Liver (tissue), 9 donors: ENCODE results near the gene PACC1. TPM values are rescaled to one million over a fixed set of nuclear protein-coding genes. Genes with fewer than 3 reads are reported as not detected.

Experiments used
- DNase-seq: peaks from one replicate; pipeline ENCODE4 v3.0.0-alpha.2; 2017; ENCODE audit warnings: low spot score
- H3K27ac ChIP-seq, 2 donors: one replicate each; pipeline ENCODE4 v1.7.0; 2013; ENCODE audit warnings: inconsistent platforms in 2 of 2, low read length in 2 of 2, control low read depth in 1 of 2, low read depth in 1 of 2, mild to moderate bottlenecking in 1 of 2
- H3K27me3 ChIP-seq, 4 donors: one replicate each; pipeline versions ENCODE4 v1.6.1 to v1.7.0; 2013; ENCODE audit warnings: low read length in 3 of 4, inconsistent platforms in 1 of 4, mild to moderate bottlenecking in 1 of 4, moderate library complexity in 1 of 4; ENCODE audit not compliant: control insufficient read depth in 4 of 4, insufficient read depth in 4 of 4
- H3K36me3 ChIP-seq, 4 donors: one replicate each; pipeline versions ENCODE4 v1.6.1 to v1.7.0; 2013; ENCODE audit warnings: low read length in 3 of 4, mild to moderate bottlenecking in 3 of 4, low read depth in 1 of 4, moderate library complexity in 1 of 4; ENCODE audit not compliant: control insufficient read depth in 4 of 4, insufficient read depth in 3 of 4
- H3K4me1 ChIP-seq, 4 donors: one replicate each; pipeline versions ENCODE4 v1.6.1 to v1.7.0; 2013; ENCODE audit warnings: low read length in 3 of 4, mild to moderate bottlenecking in 3 of 4, moderate library complexity in 1 of 4; ENCODE audit not compliant: control insufficient read depth in 4 of 4, insufficient read depth in 4 of 4
- H3K4me3 ChIP-seq, 3 donors: one replicate each; pipeline versions ENCODE4 v1.6.1 to v1.7.0; 2013; ENCODE audit warnings: low read length in 3 of 3, control low read depth in 1 of 3, low read depth in 1 of 3, mild to moderate bottlenecking in 1 of 3
- H3K9ac ChIP-seq, 2 donors: one replicate each; pipeline ENCODE4 v1.7.0; 2013; ENCODE audit warnings: low read length in 2 of 2, mild to moderate bottlenecking in 2 of 2, moderate library complexity in 2 of 2, control low read depth in 1 of 2, low read depth in 1 of 2
- H3K9me3 ChIP-seq, 4 donors: one replicate each; pipeline versions ENCODE4 v1.6.1 to v1.7.0; 2013; ENCODE audit warnings: low read length in 3 of 4; ENCODE audit not compliant: control insufficient read depth in 4 of 4
- CTCF ChIP-seq: fragments of 150-350 bp; IDR thresholded peaks from 2 replicates; pipeline ENCODE4 v1.5.1; 2017; ENCODE audit warnings: improper control_type of control experiment, low read depth, low read length; ENCODE audit not compliant: missing input control
- EGR1 ChIP-seq, 2 donors: IDR thresholded peaks; 2 replicates each; pipeline ENCODE4 v1.6.1; 2016 to 2018; ENCODE audit warnings: antibody characterized with exemption in 2 of 2, low read depth in 2 of 2
- FOXA1 ChIP-seq: IDR thresholded peaks from 2 replicates; pipeline ENCODE4 v1.6.1; 2016; ENCODE audit warnings: antibody characterized with exemption
- FOXA2 ChIP-seq: IDR thresholded peaks from 2 replicates; pipeline ENCODE4 v1.6.1; 2016; ENCODE audit warnings: antibody characterized with exemption
- GABPA ChIP-seq, 2 donors: IDR thresholded peaks in 1 of 2; conservative IDR thresholded peaks in 1 of 2; 2 replicates each; pipeline ENCODE4 v1.6.1; 2016; ENCODE audit warnings: antibody characterized with exemption in 2 of 2, mild to moderate bottlenecking in 1 of 2, moderate library complexity in 1 of 2
- HNF4G ChIP-seq: IDR thresholded peaks from 2 replicates; pipeline ENCODE4 v1.6.1; 2016; ENCODE audit warnings: antibody characterized with exemption
- JUND ChIP-seq, 2 donors: IDR thresholded peaks; 2 replicates each; pipeline ENCODE4 v1.6.1; 2016; ENCODE audit warnings: antibody characterized with exemption in 2 of 2
- RAD21 ChIP-seq, 2 donors: IDR thresholded peaks; 2 replicates each; pipeline ENCODE4 v1.6.1; 2016; ENCODE audit warnings: antibody characterized with exemption in 2 of 2, mild to moderate bottlenecking in 2 of 2
- RXRA ChIP-seq, 2 donors: IDR thresholded peaks; 2 replicates each; pipeline ENCODE4 v1.6.1; 2017 to 2018; ENCODE audit warnings: antibody characterized with exemption in 2 of 2, mild to moderate bottlenecking in 1 of 2
- SP1 ChIP-seq: IDR thresholded peaks from 2 replicates; pipeline ENCODE4 v1.6.1; 2018; ENCODE audit warnings: antibody characterized with exemption, mild to moderate bottlenecking
- TAF1 ChIP-seq: conservative IDR thresholded peaks from 2 replicates; pipeline ENCODE4 v1.6.1; 2016; ENCODE audit warnings: antibody characterized with exemption, mild to moderate bottlenecking
- YY1 ChIP-seq: IDR thresholded peaks from 2 replicates; pipeline ENCODE4 v1.6.1; 2016; ENCODE audit warnings: antibody characterized with exemption, mild to moderate bottlenecking
- WGBS: extraction: QIAGEN DNeasy Blood & Tissue Kit; methylation state at CpG from one replicate; pipeline ENCODE4 v1.1.7; 2013; 5-methylcytosine and 5-hydroxymethylcytosine counted together
- polyA plus RNA-seq, 2 donors: library from polyadenylated mRNA; stranded (reverse) in 1 of 2; unstranded in 1 of 2; fragments of 200-250 nt in 1 of 2; fragments of >200 nt in 1 of 2; fragmentation: Nextera tagmentation in 1 of 2; extraction: Ambion mirVana in 1 of 2; gene quantifications; one replicate each; pipeline versions ENCODE4 v1.2.1 to v1.2.3, GENCODE V29; 2013 to 2015
- total RNA-seq, 2 donors: library from RNA; depleted of rRNA; stranded (reverse); fragments of >200 nt; gene quantifications; one replicate each; pipeline ENCODE4 v1.2.3, GENCODE V29; 2014
- TF ChIP-seq, protein P1 (sequence below): IDR thresholded peaks from 2 replicates; pipeline ENCODE4 v1.6.1; 2016; ENCODE audit warnings: antibody characterized with exemption
- donor health status: healthy.
- donor health status: healthy.
- donor health status: healthy.
- donor health status: healthy.
- donor health status: healthy.

Gene PACC1
- total and polyA plus RNA-seq, 4 donors = 1.4 to 3.4 (median 1.7) TPM

DNA sequence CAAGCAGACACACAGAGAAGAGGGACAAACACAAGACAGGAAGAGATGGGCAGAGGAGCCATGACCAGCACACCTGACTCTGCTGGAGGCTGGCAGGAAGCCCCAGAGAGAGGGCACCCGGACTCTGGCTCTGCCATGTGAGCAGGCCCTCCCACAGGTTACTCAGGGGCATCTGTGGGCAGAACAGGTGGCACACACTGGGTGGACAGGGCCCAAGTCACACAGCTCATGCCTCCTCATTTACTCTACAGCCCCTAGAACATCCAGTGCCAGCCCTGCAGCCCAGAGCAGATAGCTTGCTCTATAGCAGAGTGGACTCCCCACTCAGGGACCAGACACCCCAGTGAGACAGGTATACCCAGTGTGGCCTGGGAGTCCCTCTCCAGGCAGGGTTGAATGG lies 28.7 kb downstream of the PACC1 start:
- 63% methylated on average over 1 of the region's 1 CpG for WGBS
- no peak for DNase-seq
- H3K27ac ChIP-seq = no peak overlapping the region

GRCh38 chr1:212381397-212382035 lies 33.2 kb downstream of the PACC1 start:
- peaks cover 2 to 7% (median 5%) of the 10 kb centered on the region in 4 donors for H3K36me3 ChIP-seq
- no peaks in the 10 kb centered on the region for H3K9me3 ChIP-seq
- H3K27me3 ChIP-seq = no peaks in the 10 kb centered on the region
- no peak for DNase-seq
- TF ChIP-seq TAF1 = no peak
- no peak for TF ChIP-seq SP1
- no peak for TF ChIP-seq CTCF
- no peak for TF ChIP-seq GABPA (IDR thresholded peaks at IDR 0.05 in 1 of 2, conservative IDR thresholded peaks at IDR 0.05 in 1 of 2)
- TF ChIP-seq YY1 = no peak
- no peak for TF ChIP-seq EGR1 (IDR thresholded peaks at IDR 0.05; ENCODE audit: low read depth in 2 of 2)
- no peak for TF ChIP-seq FOXA2
- no peak for TF ChIP-seq RXRA (IDR thresholded peaks at IDR 0.05)
- TF ChIP-seq, protein P1, sequence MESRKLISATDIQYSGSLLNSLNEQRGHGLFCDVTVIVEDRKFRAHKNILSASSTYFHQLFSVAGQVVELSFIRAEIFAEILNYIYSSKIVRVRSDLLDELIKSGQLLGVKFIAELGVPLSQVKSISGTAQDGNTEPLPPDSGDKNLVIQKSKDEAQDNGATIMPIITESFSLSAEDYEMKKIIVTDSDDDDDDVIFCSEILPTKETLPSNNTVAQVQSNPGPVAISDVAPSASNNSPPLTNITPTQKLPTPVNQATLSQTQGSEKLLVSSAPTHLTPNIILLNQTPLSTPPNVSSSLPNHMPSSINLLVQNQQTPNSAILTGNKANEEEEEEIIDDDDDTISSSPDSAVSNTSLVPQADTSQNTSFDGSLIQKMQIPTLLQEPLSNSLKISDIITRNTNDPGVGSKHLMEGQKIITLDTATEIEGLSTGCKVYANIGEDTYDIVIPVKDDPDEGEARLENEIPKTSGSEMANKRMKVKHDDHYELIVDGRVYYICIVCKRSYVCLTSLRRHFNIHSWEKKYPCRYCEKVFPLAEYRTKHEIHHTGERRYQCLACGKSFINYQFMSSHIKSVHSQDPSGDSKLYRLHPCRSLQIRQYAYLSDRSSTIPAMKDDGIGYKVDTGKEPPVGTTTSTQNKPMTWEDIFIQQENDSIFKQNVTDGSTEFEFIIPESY = no peak
- H3K4me3 ChIP-seq = no peak overlapping the region
- H3K9ac ChIP-seq = no peak overlapping the region
- 81% methylated on average over 4 of the region's 4 CpGs for WGBS
- no peaks in the 10 kb centered on the region for H3K4me1 ChIP-seq
- no peak overlapping the region for H3K27ac ChIP-seq

More for the DNA sequence above, 28.7 kb downstream of the PACC1 start:
- Histone ChIP-seq H3K4me1 (no peaks in the 10 kb centered on the region), H3K27me3 (no peaks in the 10 kb centered on the region), H3K9me3 (no peaks in the 10 kb centered on the region), H3K36me3 (peaks cover 0 to 6% (median 4%) of the 10 kb centered on the region in 4 donors), H3K4me3 (no peak overlapping the region), H3K9ac (no peak overlapping the region)
- TF ChIP-seq HNF4G (no peak), FOXA1 (no peak), JUND (IDR thresholded peaks at IDR 0.05) (no peak), RAD21 (IDR thresholded peaks at IDR 0.05) (no peak), FOXA2 (no peak), RXRA (IDR thresholded peaks at IDR 0.05) (no peak)
- TF ChIP-seq, protein P1 = no peak
